NOMO-1 treated with dmso at 0.1 percent for 144 hours (cell line): ENCODE measurements around the gene ZBTB45.
"Not testable (repeated sequence)": the region's sequence is repeated elsewhere in the genome, so short reads cannot be mapped to it uniquely, and the experiment has no call there.

Experiments
- DNase-seq: peaks from one replicate; lab custom pipeline; 2025; ENCODE audit not compliant: unreplicated experiment; lab: John Stamatoyannopoulos, UW

The ZBTB45 gene

GRCh38 chr19:58475714-58476497 lies 43.7 kb downstream of the ZBTB45 start, which contains the start of gene ZNF446:
ZNF446 (plus strand) TSS chr19:58476352; CDS start chr19:58477219, 867 bp downstream.
- DNase-seq = peak; percentile 97

GRCh38 chr19:58474997-58475713 lies 44.5 kb downstream of the ZBTB45 start:
- no peak for DNase-seq

DNA sequence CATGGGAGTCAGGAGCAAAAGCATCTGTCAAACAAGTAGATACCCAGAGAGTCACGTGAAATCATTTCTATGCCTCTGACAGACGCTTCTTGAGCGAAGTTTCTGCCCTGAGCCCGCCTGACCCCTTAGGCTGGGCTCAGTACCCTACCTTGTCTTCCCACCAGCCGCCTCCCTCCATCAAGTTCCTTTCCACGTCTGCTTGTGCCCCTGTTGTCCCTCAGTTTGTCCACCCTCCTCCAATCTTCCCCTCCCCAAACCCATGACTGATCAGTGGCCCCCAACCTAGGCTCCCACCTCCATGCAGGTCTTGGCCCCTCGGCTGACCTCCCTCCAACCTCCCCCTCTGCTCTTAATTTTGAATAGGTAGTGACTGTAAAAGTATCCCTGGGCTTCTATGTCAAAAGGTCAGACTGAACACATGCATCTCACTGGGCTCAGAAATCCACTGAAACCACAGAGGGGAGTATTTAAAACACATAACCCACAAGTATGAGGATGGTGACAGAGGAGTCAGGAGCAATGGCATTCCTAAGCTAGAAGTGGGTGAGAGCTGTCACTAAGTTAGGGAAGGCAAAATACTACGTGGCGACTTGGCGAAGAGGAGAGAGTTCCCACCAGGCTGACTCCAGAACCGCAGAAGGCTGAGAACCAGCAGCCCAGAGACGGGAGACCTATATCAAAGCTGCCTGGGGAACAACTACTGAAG lies 45.2 kb downstream of the ZBTB45 start:
- no peak for DNase-seq

GRCh38 chr19:58473775-58474174 lies 45.8 kb downstream of the ZBTB45 start:
- DNase-seq = no peak

GRCh38 chr19:58471736-58472135 lies 47.9 kb downstream of the ZBTB45 start:
- DNase-seq = no peak

DNA sequence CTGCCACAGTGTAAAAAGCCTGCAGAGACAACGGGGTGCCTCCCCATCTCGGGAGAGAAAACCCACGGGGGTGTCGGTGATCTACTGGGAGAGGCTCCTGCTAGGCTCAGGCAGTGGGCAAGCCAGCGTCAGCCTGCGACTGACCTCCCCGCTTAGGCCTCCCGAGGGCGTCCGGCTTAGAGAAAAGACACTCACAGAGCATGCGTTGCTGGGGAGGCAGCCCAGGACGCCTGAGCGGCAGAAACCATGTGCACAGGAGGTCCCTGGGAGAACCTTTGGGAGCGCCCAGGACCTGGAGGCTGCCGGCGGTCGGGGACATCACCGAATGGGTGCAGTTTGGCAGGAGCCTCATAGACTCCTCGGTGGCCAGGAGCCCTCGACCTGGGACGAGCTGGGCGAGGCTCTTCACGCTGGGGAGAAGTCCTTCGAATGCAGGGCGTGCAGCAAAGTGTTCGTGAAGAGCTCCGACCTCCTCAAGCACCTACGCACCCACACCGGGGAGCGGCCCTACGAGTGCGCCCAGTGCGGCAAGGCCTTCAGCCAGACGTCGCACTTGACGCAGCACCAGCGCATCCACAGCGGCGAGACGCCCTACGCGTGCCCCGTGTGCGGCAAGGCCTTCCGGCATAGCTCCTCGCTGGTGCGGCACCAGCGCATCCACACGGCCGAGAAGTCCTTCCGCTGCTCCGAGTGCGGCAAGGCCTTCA lies 48.6 kb downstream of the ZBTB45 start:
- not testable (repeated sequence) for DNase-seq

DNA sequence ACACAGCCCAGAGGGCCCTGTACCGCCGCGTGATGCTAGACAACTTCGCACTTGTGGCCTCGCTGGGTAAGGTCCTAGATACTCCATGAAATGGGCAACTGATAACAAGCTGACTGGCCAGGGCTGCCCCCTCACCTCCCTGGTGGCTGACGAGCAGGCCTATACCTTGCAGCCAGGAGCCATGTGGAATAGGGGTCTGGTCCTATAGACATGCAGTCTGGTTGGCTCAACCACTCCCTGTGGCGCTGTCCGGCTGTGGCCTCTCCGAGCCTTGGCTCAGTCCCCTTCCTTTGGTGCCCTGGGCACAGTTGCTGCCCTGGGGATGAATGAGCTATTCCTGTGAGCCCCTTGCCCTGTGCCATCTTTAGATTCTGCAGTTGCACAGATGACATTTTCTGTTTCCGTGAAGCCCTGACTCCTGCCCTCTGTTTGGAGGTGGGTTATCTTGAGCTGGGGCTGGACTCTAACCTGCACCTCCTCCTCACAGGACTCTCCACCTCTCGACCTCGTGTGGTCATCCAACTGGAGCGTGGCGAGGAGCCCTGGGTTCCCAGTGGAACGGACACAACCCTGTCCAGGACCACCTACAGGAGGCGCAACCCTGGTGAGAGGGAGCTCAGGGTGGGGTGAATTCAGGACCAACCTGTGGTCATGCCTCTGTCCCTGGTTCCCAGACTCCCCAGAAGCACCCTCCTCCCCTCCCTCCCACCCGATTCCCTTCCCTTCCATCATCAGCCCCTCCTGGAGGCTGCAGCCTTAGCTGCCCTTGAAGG lies 50.2 kb downstream of the ZBTB45 start:
- DNase-seq = no peak

- no peak for DNase-seq
These were observed 51.3 kb downstream of the ZBTB45 start for GRCh38 chr19:58468216-58468839.

- DNase-seq = peak; percentile 96
These were observed 52.6 kb downstream of the ZBTB45 start, which contains the start of gene ZNF324 for GRCh38 chr19:58466760-58467589. ZNF324 (plus strand) TSS chr19:58467080; CDS start chr19:58469186, 2,106 bp downstream.

DNA sequence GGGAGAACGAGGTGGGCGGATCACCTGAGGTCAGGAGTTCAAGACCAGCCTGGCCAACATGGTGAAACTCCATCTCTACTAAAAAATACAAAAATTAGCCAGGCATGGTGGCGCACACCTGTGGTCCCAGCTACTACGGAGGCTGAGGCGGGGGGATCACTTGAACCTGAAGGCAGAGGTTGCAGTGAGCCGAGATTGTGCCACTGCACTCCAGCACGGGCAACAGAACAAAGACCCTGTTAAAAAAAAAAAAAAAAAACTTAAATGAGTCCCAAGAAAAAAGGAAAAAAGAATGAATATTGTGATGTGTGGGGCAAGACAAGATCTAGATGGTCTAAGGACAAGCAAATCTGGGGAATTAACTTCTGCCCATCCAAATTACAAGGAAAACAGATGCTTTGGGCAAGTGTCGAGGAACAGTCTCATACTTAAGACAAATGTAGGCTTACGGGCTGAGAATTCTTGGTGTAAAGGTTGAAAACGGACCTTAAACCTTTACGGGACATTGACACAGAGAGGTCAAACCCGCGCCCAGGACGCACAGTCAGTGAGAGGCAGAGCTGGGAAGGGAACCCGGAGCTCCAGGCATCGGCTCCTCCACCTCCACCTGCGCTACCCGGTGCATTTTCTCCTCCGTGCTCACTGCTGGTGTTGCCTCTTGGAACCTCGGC lies 53.4 kb downstream of the ZBTB45 start:
- DNase-seq = no peak
